DOHH2 (cell line): ENCODE measurements around the gene COL5A1.

Experiments
- EZH2phosphoT487 ChIP-seq: fragments of 200-600 bp; sonication (generic); IDR thresholded peaks from 2 replicates; pipeline ENCODE4 v1.6.1; 2017; ENCODE audit warnings: borderline replicate concordance, mild to moderate bottlenecking, antibody characterized with exemption, low read length, moderate library complexity, mixed read lengths
- TF ChIP-seq, protein P1 (sequence below): fragments of 200-600 bp; sonication (generic); IDR thresholded peaks from one replicate; pipeline ENCODE4 v1.5.1; 2014; ENCODE audit warnings: antibody characterized with exemption, mild to moderate bottlenecking, low read depth, low read length; ENCODE audit not compliant: poor library complexity, severe bottlenecking

DNA sequence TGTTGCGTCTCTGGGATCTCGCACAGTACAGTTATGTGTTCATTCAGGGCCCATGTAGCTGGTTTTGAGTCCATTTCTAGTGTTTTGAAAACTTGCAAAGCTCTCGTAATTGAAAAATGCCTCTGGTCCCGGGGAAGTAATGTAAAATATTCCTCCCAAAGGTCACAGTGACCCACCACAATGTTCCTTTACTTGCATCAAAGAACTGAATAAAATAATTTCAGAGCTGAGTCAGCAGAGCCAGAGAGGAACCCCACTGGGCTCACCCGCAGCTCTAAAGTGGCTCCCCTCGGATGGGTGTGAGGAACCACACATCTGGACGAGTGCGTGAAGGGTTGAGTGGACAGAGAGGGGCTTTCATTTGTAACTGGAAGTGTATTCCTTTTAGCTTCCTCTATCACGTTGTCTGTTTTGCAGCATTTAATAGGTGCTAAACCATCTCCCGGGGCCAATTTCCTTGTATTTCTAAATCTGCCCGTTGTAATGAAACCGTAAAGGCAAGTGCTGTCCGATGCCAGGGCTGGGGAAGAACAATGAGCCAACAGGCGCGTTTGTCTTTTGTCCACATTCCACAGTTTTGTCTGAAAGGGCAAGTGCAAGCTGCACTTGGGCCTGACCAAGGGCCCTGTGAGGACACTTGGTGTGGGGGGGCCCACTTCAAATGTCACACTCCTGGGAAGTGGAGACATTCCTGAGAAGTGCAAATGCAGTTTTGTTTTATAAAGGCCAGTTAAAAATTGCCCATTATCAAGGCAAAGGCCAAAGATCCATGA is 29.9 kb downstream of the COL5A1 start:
- TF ChIP-seq EZH2phosphoT487 = no peak
- TF ChIP-seq, protein P1, sequence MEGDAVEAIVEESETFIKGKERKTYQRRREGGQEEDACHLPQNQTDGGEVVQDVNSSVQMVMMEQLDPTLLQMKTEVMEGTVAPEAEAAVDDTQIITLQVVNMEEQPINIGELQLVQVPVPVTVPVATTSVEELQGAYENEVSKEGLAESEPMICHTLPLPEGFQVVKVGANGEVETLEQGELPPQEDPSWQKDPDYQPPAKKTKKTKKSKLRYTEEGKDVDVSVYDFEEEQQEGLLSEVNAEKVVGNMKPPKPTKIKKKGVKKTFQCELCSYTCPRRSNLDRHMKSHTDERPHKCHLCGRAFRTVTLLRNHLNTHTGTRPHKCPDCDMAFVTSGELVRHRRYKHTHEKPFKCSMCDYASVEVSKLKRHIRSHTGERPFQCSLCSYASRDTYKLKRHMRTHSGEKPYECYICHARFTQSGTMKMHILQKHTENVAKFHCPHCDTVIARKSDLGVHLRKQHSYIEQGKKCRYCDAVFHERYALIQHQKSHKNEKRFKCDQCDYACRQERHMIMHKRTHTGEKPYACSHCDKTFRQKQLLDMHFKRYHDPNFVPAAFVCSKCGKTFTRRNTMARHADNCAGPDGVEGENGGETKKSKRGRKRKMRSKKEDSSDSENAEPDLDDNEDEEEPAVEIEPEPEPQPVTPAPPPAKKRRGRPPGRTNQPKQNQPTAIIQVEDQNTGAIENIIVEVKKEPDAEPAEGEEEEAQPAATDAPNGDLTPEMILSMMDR = no peak
